Measurements from ENCODE around the gene CLCN1.

Gene CLCN1

GRCh38 chr7:143345428-143345900 is 29.6 kb downstream of the CLCN1 start:
- Mint-ChIP-seq H3K27ac (peak overlapping the region; percentile 79 to 81), H3K9me3 (no peaks in the 10 kb centered on the region), H3K4me1 (peaks cover 9% of the 10 kb centered on the region), H3K27me3 (peaks cover 18% of the 10 kb centered on the region), H3K4me3 (peak overlapping the region; percentile 83 to 88)
- DNase-seq (peak; percentile 64 to 76), ATAC-seq (peak; percentile 99)

GRCh38 chr7:143346018-143346417 is 30.1 kb downstream of the CLCN1 start:
- Mint-ChIP-seq H3K4me1 (peaks cover 9% of the 10 kb centered on the region), H3K27me3 (peaks cover 18% of the 10 kb centered on the region), H3K4me3 (peak overlapping the region in 1 of 2 donors; percentile 83), H3K9me3 (no peaks in the 10 kb centered on the region), H3K27ac (peak overlapping the region in 1 of 2 donors; percentile 43)
- ATAC-seq, result no peak
- no peak for DNase-seq

GRCh38 chr7:143347950-143348349 is 32.0 kb downstream of the CLCN1 start:
- peaks cover 15% of the 10 kb centered on the region for H3K4me1 Mint-ChIP-seq
- ATAC-seq (no peak), DNase-seq (no peak)
- no peak overlapping the region for H3K4me3 Mint-ChIP-seq
- peaks cover 18% of the 10 kb centered on the region for H3K27me3 Mint-ChIP-seq
- H3K9me3 Mint-ChIP-seq, result no peaks in the 10 kb centered on the region
- H3K27ac Mint-ChIP-seq, result no peak overlapping the region

- Mint-ChIP-seq H3K9me3 (no peaks in the 10 kb centered on the region), H3K27ac (no peak overlapping the region), H3K4me1 (peaks cover 13% of the 10 kb centered on the region), H3K4me3 (no peak overlapping the region), H3K27me3 (peaks cover 10% of the 10 kb centered on the region)
- ATAC-seq (no peak), DNase-seq (no peak)
Measured at GRCh38 chr7:143351060-143351459, 35.1 kb downstream of the CLCN1 start.

GRCh38 chr7:143351574-143351973 is 35.7 kb downstream of the CLCN1 start:
- Mint-ChIP-seq H3K9me3 (no peaks in the 10 kb centered on the region), H3K27ac (no peak overlapping the region), H3K4me3 (no peak overlapping the region), H3K4me1 (peaks cover 13% of the 10 kb centered on the region), H3K27me3 (peaks cover 6% of the 10 kb centered on the region)
- ATAC-seq (no peak), DNase-seq (no peak)

- Mint-ChIP-seq H3K27me3 (no peaks in the 10 kb centered on the region), H3K4me3 (no peak overlapping the region), H3K27ac (no peak overlapping the region), H3K9me3 (no peaks in the 10 kb centered on the region), H3K4me1 (peaks cover 13% of the 10 kb centered on the region)
- DNase-seq (no peak), ATAC-seq (no peak)
Measured at GRCh38 chr7:143352531-143353002, 36.7 kb downstream of the CLCN1 start.

- no peaks in the 10 kb centered on the region for H3K9me3 Mint-ChIP-seq
- ATAC-seq (no peak), DNase-seq (no peak)
- H3K4me1 Mint-ChIP-seq, result peaks cover 13% of the 10 kb centered on the region
- no peaks in the 10 kb centered on the region for H3K27me3 Mint-ChIP-seq
- no peak overlapping the region for H3K27ac Mint-ChIP-seq
- no peak overlapping the region for H3K4me3 Mint-ChIP-seq
Measured at GRCh38 chr7:143354376-143354775, 38.5 kb downstream of the CLCN1 start.

- no peak overlapping the region for H3K27ac Mint-ChIP-seq
- H3K9me3 Mint-ChIP-seq, result no peaks in the 10 kb centered on the region
- peaks cover 13% of the 10 kb centered on the region for H3K4me1 Mint-ChIP-seq
- DNase-seq (no peak), ATAC-seq (no peak)
- H3K27me3 Mint-ChIP-seq, result no peaks in the 10 kb centered on the region
- H3K4me3 Mint-ChIP-seq, result no peak overlapping the region
Measured at GRCh38 chr7:143354965-143355364, 39.1 kb downstream of the CLCN1 start.

- ATAC-seq (no peak), DNase-seq (no peak)
- Mint-ChIP-seq H3K4me3 (no peak overlapping the region), H3K4me1 (peaks cover 19% of the 10 kb centered on the region), H3K27me3 (peaks cover 6% of the 10 kb centered on the region), H3K9me3 (no peaks in the 10 kb centered on the region), H3K27ac (peak overlapping the region in 1 of 2 donors; percentile 28)
Measured at GRCh38 chr7:143355450-143356385, 39.8 kb downstream of the CLCN1 start.

GRCh38 chr7:143356414-143357050 is 40.6 kb downstream of the CLCN1 start:
- DNase-seq (no peak), ATAC-seq (no peak)
- no peak overlapping the region for H3K4me3 Mint-ChIP-seq
- H3K27me3 Mint-ChIP-seq, result peaks cover 13% of the 10 kb centered on the region
- H3K27ac Mint-ChIP-seq, result no peak overlapping the region
- H3K9me3 Mint-ChIP-seq, result no peaks in the 10 kb centered on the region
- peaks cover 18% of the 10 kb centered on the region for H3K4me1 Mint-ChIP-seq

- Mint-ChIP-seq H3K9me3 (no peaks in the 10 kb centered on the region), H3K4me3 (no peak overlapping the region), H3K27me3 (peaks cover 20% of the 10 kb centered on the region), H3K4me1 (peaks cover 16% of the 10 kb centered on the region), H3K27ac (no peak overlapping the region)
- ATAC-seq (no peak), DNase-seq (no peak)
Measured at GRCh38 chr7:143358626-143359025, 42.7 kb downstream of the CLCN1 start.

GRCh38 chr7:143359771-143360353 is 44.0 kb downstream of the CLCN1 start:
- H3K4me1 Mint-ChIP-seq, result peaks cover 10% of the 10 kb centered on the region
- no peak overlapping the region for H3K4me3 Mint-ChIP-seq
- H3K9me3 Mint-ChIP-seq, result no peaks in the 10 kb centered on the region
- DNase-seq (no peak), ATAC-seq (no peak)
- peaks cover 33% of the 10 kb centered on the region for H3K27me3 Mint-ChIP-seq
- H3K27ac Mint-ChIP-seq, result no peak overlapping the region

GRCh38 chr7:143360788-143361551 is 45.1 kb downstream of the CLCN1 start:
- Mint-ChIP-seq H3K27ac (no peak overlapping the region), H3K4me1 (peaks cover 10% of the 10 kb centered on the region)
- no peak for ATAC-seq

GRCh38 chr7:143361552-143362130 is 45.7 kb downstream of the CLCN1 start:
- peaks cover 38% of the 10 kb centered on the region for H3K27me3 Mint-ChIP-seq
- peak overlapping the region; percentile 91 to 94 for H3K4me3 Mint-ChIP-seq
- no peak for DNase-seq
- H3K27ac Mint-ChIP-seq, result peak overlapping the region in 1 of 2 donors; percentile 80
- peaks cover 10% of the 10 kb centered on the region for H3K4me1 Mint-ChIP-seq
- peak; percentile 52 for ATAC-seq
- no peaks in the 10 kb centered on the region for H3K9me3 Mint-ChIP-seq

More at GRCh38 chr7:143360788-143361551, 45.1 kb downstream of the CLCN1 start:
- H3K9me3 Mint-ChIP-seq, result no peaks in the 10 kb centered on the region
- peaks cover 38% of the 10 kb centered on the region for H3K27me3 Mint-ChIP-seq
- no peak for DNase-seq
- H3K4me3 Mint-ChIP-seq, result peak overlapping the region; percentile 60 to 65

Measured in stimulated activated naive CD8-positive, alpha-beta T cell treated with anti-CD3 and anti-CD28 coated beads, Interleukin-15, amount 100 ng/mL, for 72 hours (primary cell).